Glomerular visceral epithelial cell (primary cell): Measurements from ENCODE around the gene DSC1.

Source experiments
- DNase-seq: peaks from one replicate; pipeline ENCODE4 v3.0.0-alpha.2; 2016; ENCODE audit errors: extremely low spot score

DSC1 gene

DNA sequence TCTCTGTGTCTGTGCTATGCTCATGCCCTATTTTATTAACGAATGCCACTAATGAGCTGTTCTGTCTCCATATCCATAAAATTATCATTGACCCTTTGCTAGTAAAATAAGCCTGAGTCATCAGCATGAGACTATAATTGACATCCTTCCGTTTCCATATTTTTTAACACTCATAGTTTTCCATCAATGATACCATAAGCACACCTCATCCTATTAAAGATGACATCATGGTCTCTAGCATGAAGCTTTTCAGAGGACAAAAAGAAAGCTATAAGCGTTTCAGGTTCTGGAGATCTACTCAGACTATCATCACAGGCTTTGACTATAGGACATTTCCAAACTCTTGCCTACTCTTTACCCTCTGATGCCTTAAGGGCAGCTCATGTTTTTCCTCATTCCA is 59.2 kb downstream of the DSC1 start:
- no peak for DNase-seq

DNA sequence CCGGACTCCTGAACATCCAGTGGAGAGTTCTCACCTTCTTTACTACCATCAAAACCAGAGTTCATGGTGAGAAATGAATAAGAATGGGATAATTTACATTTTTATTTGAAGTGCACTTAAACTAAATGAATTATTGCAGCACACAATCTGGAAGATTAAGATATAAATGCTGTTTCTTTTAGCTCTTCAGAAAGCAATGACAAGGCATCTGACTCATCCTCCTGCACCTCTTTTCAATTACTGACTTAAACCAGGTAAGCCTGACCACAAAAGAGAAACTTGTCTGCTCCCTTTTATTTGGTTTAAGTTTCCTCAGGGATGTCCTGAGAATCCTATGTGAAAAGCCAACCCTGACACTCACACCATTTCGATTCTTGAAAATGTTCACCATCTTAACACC is 59.7 kb downstream of the DSC1 start:
- DNase-seq = no peak

DNA sequence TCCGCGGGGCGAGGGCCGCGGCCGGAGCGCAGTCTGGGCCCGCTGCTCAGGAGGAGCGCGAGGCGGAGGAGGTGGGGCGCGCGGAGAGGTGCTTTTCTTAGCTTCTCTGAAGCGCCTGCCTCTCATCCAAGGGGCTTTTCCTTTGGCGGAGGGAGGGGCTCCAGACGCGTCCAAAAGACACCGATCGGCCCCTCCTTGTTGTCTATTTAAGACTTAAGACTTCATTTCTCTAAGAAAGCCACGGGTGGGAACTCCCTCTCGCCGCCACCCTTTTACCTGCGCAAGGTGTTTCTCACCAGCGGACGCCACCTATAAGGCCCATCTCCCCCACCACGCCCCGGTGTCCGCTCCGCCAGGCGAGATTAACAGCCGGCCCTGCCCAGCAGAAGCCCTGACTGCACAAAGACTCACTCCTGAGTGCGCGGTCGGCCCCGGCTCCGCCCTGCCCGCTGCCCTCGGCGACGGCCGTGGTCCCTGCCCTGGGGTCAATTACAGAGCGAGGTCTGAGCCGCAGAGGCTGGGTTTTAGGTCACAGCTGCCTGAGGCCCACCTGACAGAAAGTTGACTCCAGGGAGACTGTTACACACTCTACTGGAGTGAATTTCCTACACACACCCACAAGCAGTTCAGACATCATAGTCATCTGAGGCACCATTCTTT is 60.5 kb downstream of the DSC1 start, which contains the start of gene DSC2:
DSC2 (minus strand) TSS at position 397 of the 660 bp plus-strand sequence. CDS start 450 bp downstream, outside the sequence.
- peak; percentile 21 for DNase-seq

DNA sequence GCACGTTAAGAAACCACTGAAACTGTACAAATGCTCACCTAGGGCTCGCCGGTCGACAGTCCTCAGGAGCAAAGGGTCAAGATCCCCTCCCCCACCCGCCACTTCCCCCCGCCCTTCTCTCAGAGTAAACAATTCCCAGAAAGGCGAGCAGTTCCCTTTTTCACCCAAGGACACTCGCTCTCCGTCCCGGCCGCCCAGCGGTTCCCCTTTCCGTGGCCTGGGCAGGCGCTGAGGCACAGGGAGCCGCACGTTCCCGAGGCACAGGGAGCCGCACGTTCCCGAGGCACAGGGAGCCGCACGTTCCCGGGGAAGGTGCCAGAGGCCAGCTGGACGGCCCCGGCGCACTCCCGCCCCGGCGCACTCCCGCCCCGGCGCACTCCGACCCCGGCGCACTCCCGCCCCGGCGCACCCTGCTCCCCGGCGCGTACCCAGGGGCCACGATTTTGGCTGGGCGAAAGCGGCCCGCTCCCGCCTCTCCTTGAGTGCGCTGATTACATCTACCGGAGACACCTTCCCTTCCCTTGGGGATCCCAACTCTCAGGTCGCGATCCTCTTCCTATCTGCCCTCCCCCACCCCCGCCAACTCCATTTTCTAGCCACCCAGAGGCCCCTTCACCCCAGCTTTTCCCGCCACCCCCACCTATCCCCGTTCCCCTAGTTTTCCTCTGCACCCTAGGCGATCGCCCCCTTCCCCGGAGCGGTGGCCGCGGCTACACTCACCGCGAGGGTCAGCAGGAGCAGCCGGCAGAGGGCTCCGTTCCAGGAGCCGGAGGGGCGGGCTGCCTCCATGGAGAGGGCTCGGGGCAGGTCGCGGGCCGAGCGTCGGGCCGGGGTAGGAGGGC is 61.3 kb downstream of the DSC1 start:
- DNase-seq = peak; percentile 54

DNA sequence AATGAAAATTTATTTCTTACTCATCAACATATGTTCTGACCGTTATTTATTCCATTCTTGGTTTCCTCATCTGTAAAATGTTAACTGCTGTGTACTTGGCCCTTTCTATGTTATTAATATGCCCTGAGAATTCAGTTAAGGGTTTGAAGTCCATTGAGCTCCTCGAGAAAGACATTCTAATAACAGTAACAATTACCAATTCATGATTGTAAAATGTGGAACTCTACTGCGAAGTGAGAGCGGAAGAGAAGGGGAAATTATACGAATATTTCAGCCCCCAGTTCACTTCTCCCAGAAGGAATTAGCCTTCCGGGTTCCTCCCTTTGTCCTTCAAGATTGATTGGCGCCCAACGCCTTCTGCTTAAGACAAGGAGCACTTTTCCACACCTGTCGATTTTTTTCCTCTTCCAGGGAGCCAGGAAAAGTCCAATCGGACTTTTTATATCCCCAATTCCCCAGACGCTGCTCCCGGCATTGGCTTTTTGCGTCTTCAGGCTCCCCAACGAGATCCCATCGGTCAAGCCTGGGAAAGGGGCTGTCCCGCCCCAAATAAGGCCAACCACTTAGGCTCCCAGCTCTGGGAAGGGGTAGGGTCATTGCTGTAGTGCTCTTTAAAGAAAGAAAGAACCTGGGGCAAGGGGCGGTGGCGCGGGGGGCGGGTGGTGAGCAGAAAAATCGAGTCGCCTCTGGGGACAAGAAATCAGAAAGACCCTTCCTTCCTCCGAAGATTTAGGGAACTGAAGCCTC is 62.0 kb downstream of the DSC1 start:
- DNase-seq = peak; percentile 35

DNA sequence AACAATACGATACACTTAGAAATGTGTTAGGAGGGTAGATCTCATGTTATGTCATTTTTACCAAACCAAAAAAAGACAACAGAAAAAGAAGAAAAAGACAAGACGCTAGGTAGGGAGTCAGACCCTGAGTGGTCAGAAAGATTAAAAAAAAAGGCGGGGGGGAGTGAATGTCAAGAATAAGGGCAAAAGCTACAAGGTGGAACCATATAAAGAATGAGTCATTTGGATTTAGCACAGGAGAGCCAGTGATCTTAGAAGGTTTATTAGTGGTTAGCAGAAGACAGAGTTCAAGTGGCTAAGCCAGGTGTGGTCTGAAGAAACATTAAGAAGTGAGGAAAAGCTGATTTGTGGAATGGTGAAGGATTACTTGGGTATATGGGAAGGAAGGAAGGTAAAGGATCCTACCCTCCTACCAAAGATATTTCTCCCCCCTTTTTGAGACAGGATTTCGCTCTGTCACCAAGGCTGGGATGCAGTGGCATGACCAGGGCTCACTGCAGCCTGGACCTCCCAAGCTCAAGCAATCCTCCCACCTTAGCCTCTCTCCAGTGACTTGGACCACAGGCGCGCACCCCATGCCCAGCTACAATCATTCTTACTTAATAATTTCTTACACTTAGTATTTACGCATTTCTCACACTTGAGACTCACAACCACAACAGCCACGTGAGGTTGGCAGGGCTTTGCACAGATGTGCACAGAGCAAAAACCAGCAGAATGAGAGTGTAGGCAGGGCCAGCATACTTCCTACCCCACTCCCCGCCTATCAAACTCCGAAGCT is 63.0 kb downstream of the DSC1 start:
- no peak for DNase-seq

DNA sequence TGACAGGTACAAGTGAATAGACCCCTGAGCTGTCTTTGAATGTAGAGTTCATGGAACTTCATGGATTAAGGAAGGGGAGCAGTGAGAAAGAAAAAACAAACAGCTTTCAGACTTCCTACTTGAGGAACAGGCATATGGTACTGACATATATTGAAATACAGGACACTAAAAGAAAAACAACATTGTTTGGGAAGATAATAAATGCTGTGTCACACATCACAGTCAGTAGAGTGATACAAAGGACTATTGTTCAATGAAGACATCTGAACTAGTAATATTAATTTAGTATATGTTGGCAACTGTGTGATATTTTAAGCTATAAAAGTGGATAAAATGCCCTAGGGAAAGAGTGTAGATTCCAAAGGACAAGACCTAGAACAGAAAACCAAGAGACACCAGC is 63.8 kb downstream of the DSC1 start:
- DNase-seq = no peak

DNA sequence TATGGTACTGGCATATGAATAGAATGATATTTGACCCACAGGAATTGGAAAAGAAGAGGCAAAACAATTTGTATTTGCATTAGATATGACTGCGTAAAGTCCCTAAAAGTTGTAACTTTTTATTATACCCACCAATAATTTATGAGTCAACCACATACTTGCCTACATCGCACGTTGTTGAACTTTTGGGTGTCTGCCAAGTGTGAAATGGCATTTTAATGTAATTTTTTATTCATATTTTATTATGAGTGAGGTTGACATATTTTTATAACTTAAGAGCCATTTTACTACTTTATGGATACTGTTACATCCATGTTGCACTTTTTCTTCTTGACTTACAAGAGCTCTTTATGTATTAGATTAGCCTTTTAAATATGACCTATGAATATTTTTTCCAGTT is 65.0 kb downstream of the DSC1 start:
- no peak for DNase-seq

DNA sequence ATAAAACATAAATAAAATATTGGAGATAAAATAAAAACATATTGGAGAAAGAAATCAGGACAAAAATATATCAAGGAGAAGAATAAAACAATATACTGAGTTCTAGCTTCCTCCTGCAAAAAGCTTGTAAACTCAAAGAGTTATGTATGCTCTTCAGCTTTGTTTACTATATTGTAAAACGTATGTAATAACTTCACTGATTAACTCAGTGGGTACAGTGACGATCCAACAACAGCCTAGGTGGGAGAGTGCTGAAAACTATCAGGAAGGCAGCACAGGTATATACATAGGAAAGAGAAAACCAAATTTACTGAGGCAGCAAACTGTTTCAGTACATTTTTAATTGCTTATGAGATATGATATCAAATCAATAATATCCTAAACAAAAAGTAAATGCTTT is 68.8 kb downstream of the DSC1 start:
- no peak for DNase-seq

DNA sequence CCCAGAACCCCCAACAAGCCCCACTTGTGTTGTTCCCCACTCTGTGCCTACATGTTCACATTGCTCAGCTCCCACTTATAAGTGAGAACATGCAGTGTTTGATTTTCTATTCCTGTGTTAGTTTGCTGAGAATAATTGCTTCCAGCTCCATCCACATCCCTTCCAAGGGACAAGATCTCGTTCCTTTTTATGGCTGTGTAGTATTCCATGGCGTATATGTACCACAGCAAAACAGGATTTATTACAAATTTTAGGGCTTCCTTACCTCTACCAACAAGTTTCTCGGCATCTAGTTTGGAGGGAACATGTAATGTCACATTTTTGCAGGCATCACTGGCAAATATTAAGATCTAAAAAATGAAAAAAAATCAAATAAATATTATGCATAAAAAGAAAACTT is 69.4 kb downstream of the DSC1 start:
- no peak for DNase-seq

DNA sequence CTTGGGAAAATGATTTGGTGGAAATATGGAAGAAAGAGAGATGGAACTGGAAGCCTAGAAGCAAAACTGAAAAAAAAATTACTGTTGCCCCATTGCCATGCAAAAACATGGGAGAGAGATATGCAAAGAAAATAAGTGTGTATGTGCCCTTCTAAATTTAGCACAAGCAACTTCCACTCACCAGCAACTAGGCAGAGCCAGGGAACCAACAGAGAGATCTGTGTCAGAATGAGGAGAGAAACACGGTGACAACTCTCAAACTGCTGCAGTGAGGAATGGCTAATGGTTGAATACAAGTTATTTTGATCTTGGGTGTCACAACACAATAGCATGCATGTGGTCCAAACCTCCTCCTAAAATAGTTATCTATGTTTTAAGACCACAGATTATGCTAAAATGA is 71.3 kb downstream of the DSC1 start:
- no peak for DNase-seq

DNA sequence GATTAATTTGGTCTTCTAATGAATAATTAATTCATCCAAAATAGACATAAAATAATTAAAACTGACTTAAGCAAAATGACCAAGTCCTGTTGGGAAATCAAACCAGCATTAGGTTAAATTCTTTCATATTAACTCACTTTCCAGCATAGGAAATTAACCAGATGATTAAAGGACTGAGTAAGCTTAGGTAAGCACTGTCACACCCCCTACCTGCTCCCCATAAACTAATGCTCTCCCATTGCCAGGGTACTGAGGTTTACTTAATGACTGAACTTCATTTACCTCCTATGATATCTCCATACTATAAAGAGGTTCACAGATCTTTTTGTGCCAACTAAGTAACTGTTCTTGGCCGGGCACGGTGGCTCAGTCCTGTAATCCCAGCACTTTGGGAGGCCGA is 74.1 kb downstream of the DSC1 start:
- DNase-seq = no peak

DNA sequence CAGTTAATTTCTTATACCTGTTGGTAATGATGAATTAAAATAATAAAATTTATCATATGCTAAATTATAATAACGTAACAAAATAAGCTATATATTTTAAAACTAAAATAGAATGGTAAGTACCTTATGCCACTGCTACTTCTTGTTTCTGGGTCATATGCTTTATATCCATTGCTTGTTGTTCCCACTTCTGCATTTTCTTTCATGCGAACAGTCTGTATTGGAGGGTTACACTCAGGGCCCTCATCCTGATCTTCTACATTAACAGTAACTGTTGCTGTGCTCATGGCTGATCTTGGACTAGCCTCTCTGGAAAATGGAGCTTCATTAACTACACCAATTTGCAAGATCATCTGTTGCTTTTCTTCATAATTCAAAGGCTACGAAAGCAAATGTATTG is 82.7 kb downstream of the DSC1 start:
- no peak for DNase-seq
